GM18508 (cell line): ENCODE data around the gene C4orf50.

ENCODE experiments used
- ATAC-seq: cut with Tn5 transposase; IDR thresholded peaks from one replicate; pipeline ENCODE4 v1.9.1; 2021; ENCODE audit warnings: moderate number of reproducible peaks; ENCODE audit not compliant: insufficient read depth, unreplicated experiment

C4orf50 gene

DNA sequence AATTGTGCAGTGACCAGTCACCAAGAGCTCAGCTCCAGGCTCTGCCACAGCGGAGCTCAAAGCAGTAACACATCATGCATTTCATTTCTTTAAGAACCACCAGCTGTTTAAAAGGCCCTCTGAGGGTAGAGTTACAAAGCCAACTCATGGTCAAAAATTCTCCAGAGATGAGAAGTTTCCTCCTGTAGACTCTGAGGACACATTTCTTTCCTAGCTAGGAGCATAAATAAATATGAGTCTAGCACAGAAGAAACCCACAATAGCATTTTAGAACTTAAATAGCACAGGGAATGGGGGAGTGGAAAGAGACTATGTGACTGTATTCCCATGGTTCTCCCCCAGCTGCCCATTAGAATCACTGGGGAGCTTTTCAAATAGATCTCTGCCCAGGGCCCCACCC lies 118.8 kb downstream of the C4orf50 start:
- no peak for ATAC-seq

DNA sequence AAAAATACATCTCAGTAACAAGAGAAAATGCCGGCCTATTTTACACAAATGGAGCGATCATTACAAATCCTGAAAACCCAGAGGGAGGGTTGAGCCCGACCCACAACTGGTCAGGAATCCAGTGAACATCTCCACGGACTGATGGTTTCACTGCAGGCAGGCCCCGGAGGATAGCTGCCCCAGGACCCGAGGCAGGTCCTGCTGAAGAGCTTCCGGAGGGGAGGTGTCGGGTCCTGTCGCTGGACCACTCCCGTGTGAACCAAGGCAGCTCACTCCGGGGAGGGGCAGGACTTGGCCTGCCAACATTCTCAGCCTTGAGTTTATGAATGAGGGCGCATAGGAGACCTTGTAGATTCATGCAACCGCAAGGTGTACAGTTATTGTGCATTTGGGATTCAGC lies 120.6 kb downstream of the C4orf50 start:
- no peak for ATAC-seq

DNA sequence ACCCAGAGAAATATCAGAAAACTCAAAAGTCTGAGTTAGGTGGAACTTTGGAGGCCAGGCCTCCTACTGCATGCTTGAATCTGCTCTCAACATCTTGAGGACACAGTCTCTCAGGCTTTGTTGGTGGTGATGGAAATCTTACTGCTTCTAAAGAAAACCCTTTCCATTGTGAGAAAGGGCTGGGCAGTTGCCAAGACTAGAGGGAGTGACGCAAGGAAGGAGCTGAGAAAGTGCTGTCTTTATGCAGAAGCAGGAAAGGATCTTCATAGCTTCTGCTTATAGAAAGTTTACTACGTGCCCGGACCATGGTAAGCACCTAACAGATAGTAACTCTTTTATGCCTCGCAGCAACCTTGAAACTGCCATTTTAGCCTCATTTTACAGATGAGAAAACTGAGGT lies 122.9 kb downstream of the C4orf50 start:
- no peak for ATAC-seq

DNA sequence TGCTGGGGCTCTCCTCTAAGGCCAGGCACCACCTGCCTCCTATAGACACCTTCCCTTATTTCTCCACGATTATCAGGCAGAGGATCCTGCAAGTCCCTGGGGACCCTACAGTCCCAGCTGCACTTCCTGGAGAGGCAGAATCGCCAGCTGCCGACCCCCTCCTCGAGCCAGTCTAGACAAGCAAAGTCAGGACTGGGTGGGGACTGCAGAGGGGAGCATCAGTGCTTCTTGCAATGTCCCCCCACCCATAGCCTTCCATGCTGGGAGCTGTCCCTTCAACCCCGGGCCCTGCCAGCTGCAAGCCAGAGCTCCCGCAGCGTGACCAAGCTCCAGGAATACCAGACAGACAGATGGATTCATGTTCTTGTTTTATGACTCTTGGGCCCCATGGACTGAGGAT lies 124.0 kb downstream of the C4orf50 start:
- ATAC-seq: no peak

DNA sequence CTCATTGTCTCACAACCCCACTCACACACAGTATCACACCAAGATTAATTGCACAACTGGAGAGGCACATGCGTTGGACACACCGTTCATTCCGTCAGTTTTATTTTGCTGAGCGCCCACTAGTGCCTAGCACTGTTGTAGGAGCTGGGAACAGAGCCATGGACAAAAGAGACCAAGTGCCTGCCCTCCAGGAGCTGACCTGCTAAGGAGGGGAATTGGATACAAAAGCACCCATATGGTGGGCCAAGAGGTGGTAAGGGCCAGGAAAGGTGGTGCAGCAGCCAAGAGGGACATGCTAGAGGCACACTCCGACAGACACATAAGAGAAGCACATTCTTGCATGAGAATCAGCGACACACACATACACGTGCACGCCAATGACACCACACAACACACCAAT lies 124.6 kb downstream of the C4orf50 start:
- ATAC-seq: no peak

DNA sequence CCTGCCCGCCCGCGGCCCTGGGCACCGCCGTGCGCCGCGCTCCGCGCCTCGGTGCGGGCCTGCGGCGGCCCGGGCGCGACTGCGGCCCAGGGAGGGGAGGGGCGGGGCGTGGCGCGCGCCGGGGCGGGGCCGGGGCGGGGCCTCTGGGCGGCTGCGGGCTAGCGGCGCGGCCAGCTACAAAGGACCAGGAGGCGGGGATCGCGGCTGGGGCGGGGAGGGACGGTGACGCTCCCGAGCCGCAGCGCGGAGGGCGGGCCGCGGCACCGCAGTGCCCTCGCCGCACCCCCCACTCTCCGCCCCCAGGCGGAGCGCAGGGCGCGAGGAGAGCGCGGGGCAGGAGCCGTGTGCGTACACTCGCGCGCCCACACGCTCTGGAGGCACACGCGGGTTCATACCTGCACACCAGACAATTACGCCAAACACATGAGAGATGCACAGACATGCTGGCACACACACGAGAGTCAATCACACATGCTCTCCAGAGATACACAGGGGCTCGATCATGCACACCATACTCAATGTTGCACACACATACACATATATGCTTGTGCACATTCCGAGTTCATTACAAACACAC lies 125.1 kb downstream of the C4orf50 start, which contains the start of gene CRMP1:
CRMP1 (minus strand) TSS at position 83 of the 577 bp plus-strand sequence. CDS start 117 bp downstream, outside the sequence.
- no peak for ATAC-seq

DNA sequence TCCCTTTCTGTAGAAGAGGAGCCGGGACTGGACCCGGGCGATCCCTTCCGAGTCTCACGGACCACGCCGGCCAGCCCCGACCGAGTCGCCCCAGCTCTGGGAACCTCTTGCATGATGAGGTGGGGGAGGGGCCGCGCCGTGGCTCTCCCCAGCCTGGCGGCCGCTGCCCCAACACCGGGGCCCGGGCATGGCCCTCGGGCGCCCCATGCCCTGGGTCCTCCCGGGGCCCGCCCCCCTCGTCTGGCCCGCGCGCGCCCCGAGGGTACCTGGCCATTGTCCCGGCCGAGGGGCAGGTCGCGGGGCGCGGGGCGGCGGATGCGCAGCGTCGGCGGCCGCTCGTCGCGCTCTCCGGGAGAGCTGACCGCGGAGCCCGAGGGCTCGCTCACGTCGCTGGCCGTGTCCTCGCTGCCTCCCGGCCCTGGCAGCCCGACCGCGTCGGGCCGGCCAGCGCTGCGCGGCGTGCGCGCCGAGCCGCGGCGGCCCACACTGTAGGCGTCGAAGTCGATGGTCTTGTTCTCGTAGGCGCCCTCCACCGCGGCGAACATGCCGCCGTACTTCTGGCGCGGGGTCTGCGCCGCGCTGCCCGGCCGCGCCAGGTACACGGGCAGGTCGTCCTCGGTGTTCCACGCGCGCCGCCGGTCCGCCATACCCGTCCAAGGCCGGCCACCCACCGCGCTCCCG lies 125.8 kb downstream of the C4orf50 start:
- no peak for ATAC-seq

DNA sequence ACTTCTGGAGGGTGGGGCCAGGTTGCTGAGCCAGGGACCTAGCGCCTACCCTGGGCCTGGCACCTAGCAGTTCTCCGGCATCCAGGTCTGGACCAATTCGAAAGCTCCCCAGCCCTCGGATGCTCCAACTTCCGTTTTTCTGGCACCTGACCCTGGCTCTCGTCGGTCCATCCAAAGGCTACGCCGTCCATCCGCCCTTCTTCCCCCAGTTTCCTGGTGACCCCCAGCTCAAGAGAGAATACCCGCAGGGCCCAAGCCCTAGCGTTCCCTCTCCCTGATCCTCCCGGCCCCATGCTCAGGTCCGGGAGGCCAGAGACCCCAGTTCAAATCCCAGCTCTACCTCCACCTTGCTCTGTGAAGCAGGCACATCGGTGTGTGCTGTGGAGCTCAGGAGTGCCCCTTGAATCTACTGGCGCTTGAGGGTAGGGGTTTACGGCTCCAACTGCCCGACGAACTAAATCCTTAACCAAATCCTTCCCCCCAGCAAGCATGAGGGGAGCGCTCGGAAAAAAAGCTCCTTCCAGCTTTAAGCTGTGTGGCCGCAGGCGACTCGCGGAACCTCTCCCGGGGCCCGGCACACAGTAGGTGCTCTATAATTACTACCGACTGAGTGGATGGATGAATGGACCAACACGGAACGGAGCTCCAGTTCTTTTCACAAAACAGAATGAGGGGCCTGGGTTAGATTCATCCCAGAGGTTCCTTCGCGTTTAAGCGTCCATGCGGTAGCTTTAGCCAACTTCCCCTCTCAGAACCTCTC lies 126.5 kb downstream of the C4orf50 start:
- no peak for ATAC-seq

DNA sequence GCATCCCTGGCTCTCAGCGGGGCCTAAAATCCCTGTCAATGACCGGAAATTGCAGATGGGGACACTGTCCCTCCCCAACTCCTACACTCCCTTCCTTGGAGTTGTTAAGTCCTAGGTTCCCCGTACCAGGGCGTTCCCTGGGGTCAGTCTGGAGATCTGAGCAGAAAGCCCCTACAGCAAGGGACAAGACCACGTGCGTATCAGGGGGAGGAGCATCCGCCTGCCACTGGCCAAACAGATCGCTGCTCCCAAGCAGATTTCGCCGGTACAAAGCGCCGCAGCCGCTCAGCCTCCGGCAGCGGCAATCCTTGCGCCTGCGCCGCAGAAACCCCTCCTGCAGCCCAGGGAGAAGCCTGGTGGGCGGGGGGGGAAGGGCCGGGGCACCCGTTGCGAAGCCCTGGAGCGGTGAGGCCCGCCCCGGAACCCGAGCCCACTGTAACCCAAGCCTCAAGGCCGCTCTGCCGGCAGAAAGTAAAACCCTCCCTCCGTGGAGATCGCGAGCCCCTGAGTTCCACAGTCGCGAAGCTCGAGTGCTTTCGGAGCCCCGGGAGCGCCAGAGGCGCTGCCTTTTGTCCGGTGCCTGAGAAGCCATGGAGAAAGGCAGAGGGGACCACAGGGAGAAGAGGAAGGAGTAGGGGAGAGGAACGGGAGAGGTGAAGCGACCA lies 128.0 kb downstream of the C4orf50 start:
- ATAC-seq: no peak

DNA sequence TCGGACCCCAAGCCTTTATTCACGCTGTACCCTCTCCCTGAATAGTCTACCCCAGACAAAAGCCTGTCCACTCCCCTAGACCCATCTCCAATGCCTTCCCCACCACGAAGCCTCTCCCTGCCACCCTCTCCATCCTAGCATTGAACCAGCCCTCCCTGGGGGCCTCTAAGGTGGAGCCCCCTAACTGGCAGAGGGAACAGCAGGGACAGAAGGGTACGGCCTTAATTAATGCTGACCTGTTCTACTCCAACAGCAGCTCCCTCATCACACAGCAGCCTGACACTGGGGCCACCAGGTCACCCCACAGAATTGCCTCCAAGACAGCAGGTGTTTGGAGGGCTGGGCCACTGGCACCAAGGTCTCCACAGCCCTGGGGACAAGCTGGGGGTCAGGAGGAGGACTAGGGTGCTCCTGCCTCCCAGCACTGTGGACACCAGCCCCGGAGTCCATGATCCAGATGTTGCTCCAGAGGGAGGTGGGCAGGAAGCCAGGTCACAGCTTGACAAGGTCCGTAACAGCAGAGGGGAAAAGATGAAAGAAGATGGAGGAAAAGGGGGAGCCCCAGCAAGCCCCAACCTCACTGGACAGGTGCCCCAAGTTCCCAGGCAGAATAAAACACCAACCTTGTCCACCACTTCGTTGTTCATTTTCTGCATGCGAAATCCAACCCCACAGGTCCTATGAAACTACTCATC lies 129.1 kb downstream of the C4orf50 start:
- ATAC-seq: no peak

DNA sequence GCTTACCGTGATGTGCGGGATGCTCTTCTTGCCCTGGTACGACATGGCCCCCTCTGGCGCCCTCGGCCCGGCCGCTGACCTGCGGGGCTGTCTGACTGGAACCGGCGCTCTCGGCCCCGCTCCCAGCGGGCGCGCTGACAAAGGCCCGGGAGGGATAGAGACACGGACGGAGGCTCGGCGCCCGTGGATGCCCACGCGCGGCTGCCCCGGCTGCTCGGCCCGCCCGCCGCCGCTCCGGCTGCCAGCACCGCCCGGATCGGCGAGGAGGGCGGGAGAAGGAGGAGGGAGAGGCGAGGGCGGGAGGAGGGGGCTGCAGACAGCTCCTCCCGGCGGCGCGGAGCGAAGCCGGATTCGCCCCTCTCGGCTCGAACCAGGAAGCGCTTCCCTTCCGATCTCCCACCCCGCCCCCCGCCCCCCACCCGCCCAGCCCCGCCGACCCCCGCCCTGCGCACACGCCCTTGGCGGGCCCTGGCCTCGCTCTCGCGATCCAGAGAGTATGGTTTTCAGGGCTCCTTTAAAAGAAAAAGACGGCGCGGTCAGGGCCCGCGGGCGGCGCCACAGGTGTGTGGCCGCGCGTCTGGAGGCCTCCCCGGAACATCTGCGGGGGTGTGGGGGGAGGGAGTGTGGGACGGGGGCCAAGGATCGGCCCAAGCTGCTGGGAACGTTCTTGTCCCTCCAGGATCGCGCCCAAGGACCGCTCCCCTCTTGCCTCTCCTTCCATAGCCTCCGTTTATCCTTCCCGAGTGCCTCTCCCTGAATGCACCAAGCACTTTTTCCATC lies 129.8 kb downstream of the C4orf50 start:
- no peak for ATAC-seq

DNA sequence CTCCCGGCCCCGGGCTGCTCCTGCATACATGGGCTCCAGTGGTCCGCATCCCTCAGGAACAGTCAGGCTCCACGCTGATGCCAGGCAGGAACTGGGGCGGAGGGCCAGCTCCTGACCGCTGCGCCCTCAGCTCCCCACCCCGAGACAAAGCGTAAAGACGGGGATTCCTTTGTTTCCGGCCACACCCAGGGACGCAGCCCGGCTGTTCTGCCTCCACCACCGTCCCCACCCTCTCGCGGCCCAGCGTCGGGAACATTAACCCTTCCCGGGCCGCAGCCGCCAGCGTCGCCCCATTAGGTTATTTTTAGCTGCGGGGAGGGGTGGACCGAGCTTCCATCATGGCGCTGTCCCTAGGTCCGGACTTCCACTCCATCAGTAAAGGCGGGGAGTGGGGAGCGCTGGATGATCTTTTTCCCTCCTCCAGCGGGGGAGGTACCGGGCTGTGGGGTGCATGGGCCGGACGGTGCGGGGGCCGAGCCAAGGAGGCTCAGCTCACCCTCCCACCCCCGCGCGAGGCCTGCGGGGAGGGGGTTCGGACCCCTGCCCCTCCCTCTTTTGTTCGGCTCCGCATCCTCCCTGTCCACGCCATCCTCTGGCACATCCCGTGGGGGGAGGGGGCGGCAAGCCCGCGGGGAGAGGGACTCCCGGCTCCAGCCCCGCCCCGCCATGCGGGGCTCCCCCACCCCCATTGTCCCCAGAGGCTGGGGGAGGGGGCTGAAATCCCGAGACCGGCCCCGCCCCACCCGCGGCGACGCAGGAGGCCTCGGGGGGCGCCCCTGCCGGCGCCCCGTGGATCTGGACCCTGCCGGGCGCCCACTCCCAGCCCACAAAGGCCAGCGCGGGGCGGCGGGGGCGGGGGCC lies 130.6 kb downstream of the C4orf50 start:
- no peak for ATAC-seq

DNA sequence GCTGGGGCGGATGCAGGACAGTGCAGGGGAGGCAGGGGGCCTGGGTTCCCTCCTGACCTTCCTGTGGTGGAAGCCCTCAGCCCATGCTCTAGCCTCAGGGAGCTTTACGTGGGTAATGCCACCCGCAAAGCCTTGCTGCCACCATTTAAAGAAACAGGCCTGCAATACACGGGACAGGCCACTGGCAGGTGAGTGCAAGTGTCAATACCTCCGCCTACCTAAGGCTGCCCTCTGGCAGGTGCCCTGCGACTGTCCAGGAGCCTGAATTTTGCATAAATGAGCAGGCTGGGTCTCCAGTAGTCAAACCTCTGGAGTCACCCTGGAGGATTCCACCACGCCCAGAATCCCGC lies 131.2 kb downstream of the C4orf50 start:
- no peak for ATAC-seq

DNA sequence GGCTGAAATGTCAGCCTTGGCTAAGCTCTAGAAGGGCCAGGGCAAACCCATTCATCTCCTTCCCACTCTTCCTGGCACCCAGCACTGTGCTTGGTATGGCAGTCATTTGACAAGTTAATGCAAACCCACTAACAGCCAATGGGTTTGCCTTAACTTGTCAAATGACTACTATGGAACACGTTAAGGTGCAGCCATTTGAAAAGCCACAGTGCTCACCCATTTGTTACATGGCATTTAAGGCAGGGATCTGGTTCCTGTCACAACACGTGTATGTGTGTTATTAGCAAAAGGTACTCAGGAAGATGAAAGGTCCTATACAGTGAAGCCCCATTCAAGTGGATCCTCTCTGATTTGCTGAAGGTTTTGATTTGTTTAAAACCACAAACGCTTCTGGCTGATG lies 132.5 kb downstream of the C4orf50 start:
- no peak for ATAC-seq

DNA sequence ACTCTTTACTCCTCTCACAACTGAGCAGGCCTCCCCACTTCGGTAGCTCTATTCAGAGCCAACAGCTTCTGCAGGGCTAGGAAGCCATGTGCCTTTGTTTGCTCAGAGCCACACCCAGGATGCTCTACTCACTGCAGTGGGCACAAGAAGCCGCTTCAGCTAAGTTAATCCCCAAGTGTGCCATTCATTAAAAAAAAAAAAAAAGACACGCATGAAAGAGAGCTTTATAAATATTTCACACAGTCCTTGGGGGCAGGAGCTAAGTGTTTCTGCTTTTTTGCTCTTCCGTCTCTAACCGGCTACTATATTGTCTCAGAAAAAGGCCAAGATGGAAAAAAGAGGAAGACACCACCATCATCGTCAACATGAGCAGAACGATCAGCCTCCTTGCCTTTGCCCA lies 133.4 kb downstream of the C4orf50 start:
- ATAC-seq: no peak

DNA sequence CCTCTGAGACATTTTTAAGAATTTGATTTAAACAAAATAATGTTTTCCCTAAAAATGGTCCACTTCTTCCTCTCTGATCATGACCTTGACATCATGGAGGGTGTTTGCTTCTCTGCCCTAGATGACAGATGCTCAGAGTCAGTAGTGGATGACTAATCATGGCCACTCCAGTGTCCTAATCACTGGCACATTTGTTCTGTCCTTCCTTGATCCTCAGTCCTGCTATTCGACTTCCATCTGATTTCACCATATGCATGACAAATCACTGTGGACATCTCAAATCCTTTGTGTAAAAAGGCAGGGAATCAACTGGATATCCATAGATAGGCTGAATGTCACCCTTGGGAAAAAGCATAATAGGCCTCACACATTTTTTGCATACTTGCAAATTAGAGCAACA lies 134.3 kb downstream of the C4orf50 start:
- ATAC-seq: no peak

DNA sequence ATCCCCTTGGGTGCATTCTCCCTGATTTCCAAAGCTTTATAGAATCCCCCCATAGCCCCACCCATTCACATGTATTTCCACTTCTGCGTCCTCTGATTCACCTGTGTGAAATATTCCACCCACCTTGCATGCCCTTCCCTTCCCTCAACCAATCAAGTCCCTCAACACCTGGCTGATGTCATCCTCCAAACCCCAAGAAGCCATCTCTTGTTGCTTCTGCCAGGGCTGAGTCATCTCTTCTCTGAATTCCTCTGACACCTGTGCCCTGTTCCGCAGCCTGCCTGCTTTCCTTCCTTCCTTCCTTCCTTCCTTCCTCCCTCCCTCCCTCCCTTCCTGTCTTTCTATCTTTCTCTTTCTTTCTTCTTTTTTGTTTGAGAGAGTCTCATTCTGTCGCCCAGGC lies 135.3 kb downstream of the C4orf50 start:
- ATAC-seq: no peak

DNA sequence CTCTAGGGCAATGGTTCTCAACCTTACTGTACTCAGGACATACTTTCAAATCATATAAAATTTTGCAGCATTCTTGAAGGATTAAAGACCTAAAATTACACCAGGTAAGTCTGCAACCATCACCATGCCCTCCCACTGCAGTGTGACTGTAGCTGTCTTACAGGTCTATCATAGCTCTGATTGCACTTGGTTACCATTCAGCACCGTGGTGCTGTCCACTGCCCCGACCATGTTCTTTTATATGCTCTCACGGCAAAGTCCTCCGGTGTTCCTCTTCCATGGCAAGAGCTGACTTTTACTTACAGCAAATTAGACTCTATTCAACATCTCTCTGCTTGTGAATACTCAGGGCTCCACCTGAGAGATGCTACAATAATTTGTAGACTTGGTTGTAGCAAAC lies 136.9 kb downstream of the C4orf50 start:
- no peak for ATAC-seq

DNA sequence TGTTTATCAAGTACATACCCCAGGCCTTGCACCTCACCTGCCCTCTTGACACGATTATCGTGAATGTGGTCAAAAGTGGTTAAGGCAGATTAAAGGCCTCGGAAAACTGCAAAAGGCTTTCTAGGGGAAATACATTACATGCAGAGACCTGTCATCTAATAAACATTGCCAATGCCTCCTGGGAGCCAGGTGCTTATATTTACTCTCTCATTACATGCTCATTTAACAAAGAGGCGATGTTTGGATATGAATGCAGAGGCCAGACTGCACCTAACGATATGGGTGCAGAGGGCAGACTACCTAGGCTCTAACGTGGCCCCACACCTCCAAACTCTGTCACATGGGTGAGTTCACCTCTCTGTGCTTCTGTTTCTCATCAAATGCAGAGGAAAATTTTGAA lies 139.9 kb downstream of the C4orf50 start:
- no peak for ATAC-seq
